ENCODE results near the gene ZNF414. TPM values are rescaled to one million over a fixed set of nuclear protein-coding genes. Genes with fewer than 3 reads are reported as not detected.

ZNF414 gene, protein sequence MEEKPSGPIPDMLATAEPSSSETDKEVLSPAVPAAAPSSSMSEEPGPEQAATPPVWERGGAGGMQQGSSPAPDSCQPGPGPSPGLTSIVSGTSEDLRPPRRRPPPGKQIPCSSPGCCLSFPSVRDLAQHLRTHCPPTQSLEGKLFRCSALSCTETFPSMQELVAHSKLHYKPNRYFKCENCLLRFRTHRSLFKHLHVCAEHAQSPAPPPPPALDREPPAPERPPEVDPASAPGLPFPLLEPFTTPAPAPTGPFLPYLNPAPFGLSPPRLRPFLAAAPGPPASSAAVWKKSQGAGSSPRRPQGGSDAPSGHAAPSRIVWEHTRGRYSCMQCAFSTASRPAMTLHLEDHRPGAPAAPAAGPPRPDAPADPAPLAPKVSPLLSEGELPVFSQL
- 14.5 and 17.3 TPM in 2 replicates for total RNA-seq

DNA sequence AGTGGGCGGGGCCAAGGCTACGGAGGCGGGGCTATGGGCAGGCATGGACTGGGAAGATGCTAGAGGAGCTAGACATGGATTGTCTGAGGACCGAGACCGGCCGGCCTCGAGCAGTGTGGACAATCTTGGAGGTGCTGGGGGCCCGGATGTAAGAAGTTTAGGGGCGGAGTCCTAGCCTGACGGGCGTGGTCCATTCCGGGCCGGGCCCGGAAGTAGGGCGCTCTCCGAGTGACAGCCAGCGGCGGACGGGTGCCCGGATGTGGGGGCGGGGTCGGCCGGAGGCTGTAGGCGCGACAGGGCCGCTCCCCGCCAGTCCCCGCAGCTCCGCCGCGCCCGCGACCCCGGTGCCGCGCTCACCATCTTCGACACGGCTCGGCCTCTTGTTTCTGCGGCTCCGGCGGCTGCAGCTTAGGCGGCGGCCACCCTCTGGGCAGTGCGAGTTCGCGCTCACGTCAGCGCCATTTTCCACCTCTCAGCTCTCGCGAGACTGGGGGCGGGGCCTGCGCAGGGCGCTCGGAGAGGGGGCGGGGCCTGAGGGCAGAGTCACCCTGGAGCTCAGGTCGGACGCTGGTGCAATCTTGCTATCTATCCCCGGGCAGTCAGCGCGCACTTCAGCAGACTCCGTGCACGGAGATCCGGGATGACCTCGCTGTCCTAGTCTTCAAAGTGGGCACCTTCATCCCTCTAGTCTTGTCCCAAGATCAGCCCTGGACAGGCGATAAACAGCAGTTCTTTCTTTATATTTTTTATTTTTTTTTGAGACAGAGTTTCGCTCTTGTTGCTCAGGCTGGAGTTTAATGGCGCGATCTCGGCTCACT is at the start of gene ZNF414:
ZNF414 (minus strand) TSS at position 481 of the 818 bp plus-strand sequence; CDS start at position 360, 121 bp downstream.

Other genes with a start within 250 kb of the ZNF414 start
- 79.6 and 109 TPM in 2 replicates for gene CD320, start 205.8 kb downstream of the ZNF414 start, total RNA-seq
- 70.2 and 75.2 TPM in 2 replicates for gene NDUFA7, start 192.8 kb downstream of the ZNF414 start, total RNA-seq
- gene RPS28, start 192.7 kb downstream of the ZNF414 start, total RNA-seq: 523 and 758 TPM in 2 replicates
- 1.2 and 4.6 TPM in 2 replicates for gene KANK3, start 170.9 kb downstream of the ZNF414 start, total RNA-seq
- gene ANGPTL4, start 150.0 kb downstream of the ZNF414 start, total RNA-seq: 55.1 and 67.8 TPM in 2 replicates
- 14.4 and 23.9 TPM in 2 replicates for gene RAB11B, start 123.8 kb downstream of the ZNF414 start, total RNA-seq
- 44.3 and 51.9 TPM in 2 replicates for gene MARCHF2, start 100.9 kb downstream of the ZNF414 start, total RNA-seq
- gene HNRNPM, start 69.2 kb downstream of the ZNF414 start, total RNA-seq: 112 and 123 TPM in 2 replicates
- not detected in 2 replicates for gene PRAM1, start 11.5 kb downstream of the ZNF414 start, total RNA-seq
- 0.07 TPM in 1 of 2 replicates, not detected in the other for gene MYO1F, start 63.3 kb upstream of the ZNF414 start, total RNA-seq
- 0.14 and 0.21 TPM in 2 replicates for gene ADAMTS10, start 96.5 kb upstream of the ZNF414 start, total RNA-seq
- not detected in 2 replicates for gene NFILZ, start 116.5 kb upstream of the ZNF414 start, total RNA-seq
- not detected in 2 replicates for gene ACTL9, start 184.6 kb upstream of the ZNF414 start, total RNA-seq
- gene OR2Z1, start 207.5 kb upstream of the ZNF414 start, total RNA-seq: not detected in 2 replicates

All from airway epithelial cell (primary cell).